ENCODE data around the gene GUCD1. TPM values are rescaled to one million over a fixed set of nuclear protein-coding genes. Genes with fewer than 3 reads are reported as not detected.

The GUCD1 gene
- 87.6 and 91.1 TPM in 2 replicates for total RNA-seq (2014; rRNA removed; shearing (Covaris generic))

GRCh38 chr22:24554313-24555164, at the start of gene GUCD1:
TSS of gene GUCD1 (minus strand) at chr22:24555138. CDS start at chr22:24554991, 147 bp downstream.

GRCh38 chr22:24602847-24603769, 48.2 kb upstream of the GUCD1 start, which contains the start of gene GGT1:
TSS of gene GGT1 (plus strand) at chr22:24603193. CDS start at chr22:24611082, 7,889 bp downstream.

GRCh38 chr22:24592851-24593558, 38.1 kb upstream of the GUCD1 start, which contains the start of gene LRRC75B:
TSS of gene LRRC75B (minus strand) at chr22:24593073. CDS start at chr22:24593039, 34 bp downstream.

GRCh38 chr22:24555165-24556039, 464 bp upstream of the GUCD1 start, which contains the start of gene SNRPD3:
TSS of gene SNRPD3 (plus strand) at chr22:24555999. CDS start at chr22:24557675, 1,676 bp downstream.

GRCh38 chr22:24494528-24495364, 60.2 kb downstream of the GUCD1 start, which contains the start of gene UPB1:
TSS of gene UPB1 (plus strand) at chr22:24495332. CDS start at chr22:24495404, 72 bp downstream.

Other genes starting within 250 kb of the GUCD1 start
- 0.93 and 0.98 TPM in 2 replicates for gene ADORA2A, start 127.5 kb downstream of the GUCD1 start, total RNA-seq (2014; rRNA removed; shearing (Covaris generic))
- gene UPB1, start 59.8 kb downstream of the GUCD1 start, total RNA-seq (2014; rRNA removed; shearing (Covaris generic)) = 0.03 and 0.04 TPM in 2 replicates
- 164 and 214 TPM in 2 replicates for gene SNRPD3, start 861 bp upstream of the GUCD1 start, total RNA-seq (2014; rRNA removed; shearing (Covaris generic))
- gene LRRC75B, start 37.9 kb upstream of the GUCD1 start, total RNA-seq (2014; rRNA removed; shearing (Covaris generic)) = 1.7 and 3.1 TPM in 2 replicates
- 0.32 and 1.3 TPM in 2 replicates for gene GGT1, start 48.1 kb upstream of the GUCD1 start, total RNA-seq (2014; rRNA removed; shearing (Covaris generic))
- gene PIWIL3, start 219.6 kb upstream of the GUCD1 start, total RNA-seq (2014; rRNA removed; shearing (Covaris generic)) = not detected in 2 replicates

Data from A375 (cell line).